ENCODE results near the gene KLHL28. TPM values are rescaled to one million over a fixed set of nuclear protein-coding genes. Genes with fewer than 3 reads are reported as not detected.

The KLHL28 gene
- total and polyA plus RNA-seq, 4 donors: 2.9 to 18.8 (median 10.3) TPM

DNA sequence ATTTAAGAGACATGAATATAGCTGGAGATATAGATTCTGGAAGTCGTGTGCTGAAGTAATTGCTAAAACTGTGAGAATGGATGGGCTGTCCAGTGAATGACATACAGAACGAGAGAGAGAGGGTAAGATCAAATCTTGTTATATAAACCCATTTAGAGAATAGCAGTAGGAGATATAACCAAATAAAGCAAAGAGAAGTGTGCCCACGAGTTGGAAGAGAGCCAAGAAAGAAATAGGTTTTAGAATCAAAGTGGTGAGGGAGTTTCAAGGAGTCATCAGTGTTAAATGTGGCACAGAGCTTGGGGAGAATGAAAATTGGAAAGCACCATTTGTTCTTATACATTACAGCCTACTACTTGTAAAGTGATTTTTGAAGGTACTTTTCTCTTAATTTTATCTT, 19.5 kb upstream of the KLHL28 start:
- no peak for ATAC-seq (ENCODE audit: low FRiP score)
- no peak overlapping the region for H3K4me3 ChIP-seq (ENCODE audit: low read length in 2 of 2)
- H3K9me3 ChIP-seq (ENCODE audit: control insufficient read depth, low read length): no peaks in the 10 kb centered on the region
- DNase-seq: no peak
- 62 to 65% methylated on average over 3 of the region's 3 CpGs for WGBS, 2 donors
- H3K4me1 ChIP-seq (ENCODE audit: control insufficient read depth in 1 of 2, insufficient read depth in 2 of 2, low read length in 2 of 2): peaks cover 0 to 3% of the 10 kb centered on the region in 2 donors
- H3K27me3 ChIP-seq (ENCODE audit: control insufficient read depth in 1 of 2, insufficient read depth in 2 of 2, low read length in 1 of 2): no peaks in the 10 kb centered on the region
- no peaks in the 10 kb centered on the region for H3K36me3 ChIP-seq (ENCODE audit: control insufficient read depth in 1 of 2, insufficient read depth in 2 of 2, low read length in 1 of 2)
- intact Hi-C loops (cut with DNase I): no loop called here
- H3K27ac ChIP-seq (ENCODE audit: low read depth in 1 of 2, low read length in 2 of 2): no peak overlapping the region

DNA sequence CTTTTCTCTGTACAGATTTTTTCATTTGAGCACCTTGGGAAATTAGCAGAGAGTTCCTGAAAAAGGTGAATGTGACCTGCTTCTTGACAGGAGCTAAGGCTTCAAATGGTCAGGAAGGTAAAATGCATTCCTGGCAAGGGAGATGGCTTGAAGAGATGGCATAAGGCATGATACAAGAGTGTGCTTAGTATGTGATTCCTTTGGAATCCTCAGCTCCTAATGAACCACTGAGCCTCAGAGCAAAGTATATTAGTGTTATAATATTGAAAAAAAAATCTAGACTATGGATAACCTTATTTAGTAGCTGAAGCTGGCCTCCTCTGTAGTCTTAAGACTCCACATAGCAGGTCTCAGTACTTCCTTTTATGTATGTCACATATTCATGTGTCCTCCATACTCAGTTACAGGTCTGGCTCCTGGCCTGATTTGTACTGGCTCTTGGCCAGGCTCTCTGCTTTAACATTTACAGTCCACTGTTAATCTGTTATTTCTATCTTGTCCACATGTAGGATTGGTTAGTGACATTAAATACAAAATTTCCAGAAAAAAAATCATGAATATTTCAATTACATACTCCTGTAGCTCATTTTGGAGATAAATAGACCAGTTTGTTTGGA, 18.1 kb upstream of the KLHL28 start:
- Histone ChIP-seq H3K4me3 (ENCODE audit: low read length in 2 of 2) (no peak overlapping the region), H3K4me1 (ENCODE audit: control insufficient read depth in 1 of 2, insufficient read depth in 2 of 2, low read length in 2 of 2) (peaks cover 0 to 3% of the 10 kb centered on the region in 2 donors), H3K36me3 (ENCODE audit: control insufficient read depth in 1 of 2, insufficient read depth in 2 of 2, low read length in 1 of 2) (no peaks in the 10 kb centered on the region), H3K27me3 (ENCODE audit: control insufficient read depth in 1 of 2, insufficient read depth in 2 of 2, low read length in 1 of 2) (no peaks in the 10 kb centered on the region), H3K9me3 (ENCODE audit: control insufficient read depth, low read length) (no peaks in the 10 kb centered on the region), H3K27ac (ENCODE audit: low read depth in 1 of 2, low read length in 2 of 2) (no peak overlapping the region)
- intact Hi-C loops (cut with DNase I): no loop called here
- ATAC-seq (ENCODE audit: low FRiP score) (no peak), DNase-seq (no peak)

DNA sequence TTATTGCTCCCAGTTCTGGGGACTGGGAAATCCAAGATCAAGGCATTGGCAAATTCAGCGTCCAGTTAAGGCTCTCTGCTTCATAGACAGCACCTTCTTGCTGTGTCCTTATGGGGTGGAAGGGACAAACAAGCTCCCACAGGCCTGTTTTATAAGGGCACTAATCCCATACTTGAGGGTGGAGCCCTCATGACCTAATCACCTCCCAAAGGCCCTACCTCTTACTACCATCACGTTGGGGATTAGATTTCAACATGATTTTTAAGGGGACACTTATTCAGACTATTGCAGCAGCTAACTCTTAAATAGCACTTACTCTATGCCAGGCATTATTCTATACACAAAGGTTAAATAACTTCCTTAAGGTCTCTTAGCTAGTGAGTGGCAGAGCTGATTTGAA, 17.5 kb upstream of the KLHL28 start:
- DNase-seq (no peak), ATAC-seq (ENCODE audit: low FRiP score) (no peak)
- Histone ChIP-seq H3K9me3 (ENCODE audit: control insufficient read depth, low read length) (no peaks in the 10 kb centered on the region), H3K4me1 (ENCODE audit: control insufficient read depth in 1 of 2, insufficient read depth in 2 of 2, low read length in 2 of 2) (peaks cover 0 to 3% of the 10 kb centered on the region in 2 donors), H3K36me3 (ENCODE audit: control insufficient read depth in 1 of 2, insufficient read depth in 2 of 2, low read length in 1 of 2) (no peaks in the 10 kb centered on the region), H3K27ac (ENCODE audit: low read depth in 1 of 2, low read length in 2 of 2) (no peak overlapping the region), H3K4me3 (ENCODE audit: low read length in 2 of 2) (no peak overlapping the region), H3K27me3 (ENCODE audit: control insufficient read depth in 1 of 2, insufficient read depth in 2 of 2, low read length in 1 of 2) (no peaks in the 10 kb centered on the region)
- intact Hi-C loops (cut with DNase I): no loop called here
- 75 to 84% methylated on average over 2 of the region's 2 CpGs for WGBS, 2 donors

DNA sequence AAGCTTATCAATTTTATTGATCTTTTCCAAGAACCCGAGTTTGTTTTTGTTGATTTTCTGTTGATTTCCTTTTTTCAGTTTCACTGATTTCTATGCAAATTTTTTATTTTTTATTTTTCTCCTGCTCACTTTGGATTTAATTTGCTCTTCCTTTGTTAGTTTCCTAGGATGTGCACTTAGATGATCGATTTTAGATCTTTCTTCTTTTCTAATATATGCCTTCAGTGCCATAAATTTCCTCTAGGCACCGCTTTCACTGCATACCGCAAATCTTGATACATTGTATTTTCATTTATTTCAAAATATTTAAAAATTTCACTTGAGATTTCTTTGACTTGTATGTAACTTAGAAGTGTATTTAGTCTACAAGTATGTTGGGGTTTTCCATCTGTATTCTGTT, 9.7 kb upstream of the KLHL28 start:
- ATAC-seq (ENCODE audit: low FRiP score): no peak
- intact Hi-C loops (cut with DNase I): no loop called here
- Histone ChIP-seq H3K36me3 (ENCODE audit: control insufficient read depth in 1 of 2, insufficient read depth in 2 of 2, low read length in 1 of 2) (no peaks in the 10 kb centered on the region), H3K9me3 (ENCODE audit: control insufficient read depth, low read length) (no peaks in the 10 kb centered on the region), H3K27me3 (ENCODE audit: control insufficient read depth in 1 of 2, insufficient read depth in 2 of 2, low read length in 1 of 2) (no peaks in the 10 kb centered on the region), H3K27ac (ENCODE audit: low read depth in 1 of 2, low read length in 2 of 2) (no peak overlapping the region), H3K4me3 (ENCODE audit: low read length in 2 of 2) (no peak overlapping the region), H3K4me1 (ENCODE audit: control insufficient read depth in 1 of 2, insufficient read depth in 2 of 2, low read length in 2 of 2) (no peaks in the 10 kb centered on the region)
- DNase-seq: no peak
- 96 to 97% methylated on average over 4 of the region's 4 CpGs for WGBS, 2 donors

DNA sequence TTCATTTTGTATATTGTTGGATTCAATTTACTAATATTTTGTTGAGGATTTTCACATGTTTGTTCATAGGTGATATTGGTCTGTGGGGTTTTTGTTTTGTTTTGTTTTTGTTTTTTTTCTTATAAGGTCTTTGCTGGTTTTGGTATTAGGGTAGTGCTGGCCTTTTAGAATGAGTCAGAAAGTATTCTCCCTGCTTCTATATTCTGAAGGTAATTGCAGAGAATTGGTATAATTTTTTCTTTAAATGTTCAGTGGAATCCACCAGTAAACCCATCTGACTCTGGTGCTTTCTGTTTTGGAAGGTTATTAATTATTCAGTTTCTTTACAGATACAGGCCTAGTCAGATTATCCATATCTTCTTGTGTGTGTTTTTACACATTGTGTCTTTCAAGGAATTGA, 9.2 kb upstream of the KLHL28 start:
- H3K4me3 ChIP-seq (ENCODE audit: low read length in 2 of 2): no peak overlapping the region
- H3K27ac ChIP-seq (ENCODE audit: low read depth in 1 of 2, low read length in 2 of 2): no peak overlapping the region
- no peaks in the 10 kb centered on the region for H3K36me3 ChIP-seq (ENCODE audit: control insufficient read depth in 1 of 2, insufficient read depth in 2 of 2, low read length in 1 of 2)
- no peak for DNase-seq
- intact Hi-C loops (cut with DNase I): no loop called here
- no peaks in the 10 kb centered on the region for H3K4me1 ChIP-seq (ENCODE audit: control insufficient read depth in 1 of 2, insufficient read depth in 2 of 2, low read length in 2 of 2)
- H3K9me3 ChIP-seq (ENCODE audit: control insufficient read depth, low read length): no peaks in the 10 kb centered on the region
- no peak for ATAC-seq (ENCODE audit: low FRiP score)
- no peaks in the 10 kb centered on the region for H3K27me3 ChIP-seq (ENCODE audit: control insufficient read depth in 1 of 2, insufficient read depth in 2 of 2, low read length in 1 of 2)

DNA sequence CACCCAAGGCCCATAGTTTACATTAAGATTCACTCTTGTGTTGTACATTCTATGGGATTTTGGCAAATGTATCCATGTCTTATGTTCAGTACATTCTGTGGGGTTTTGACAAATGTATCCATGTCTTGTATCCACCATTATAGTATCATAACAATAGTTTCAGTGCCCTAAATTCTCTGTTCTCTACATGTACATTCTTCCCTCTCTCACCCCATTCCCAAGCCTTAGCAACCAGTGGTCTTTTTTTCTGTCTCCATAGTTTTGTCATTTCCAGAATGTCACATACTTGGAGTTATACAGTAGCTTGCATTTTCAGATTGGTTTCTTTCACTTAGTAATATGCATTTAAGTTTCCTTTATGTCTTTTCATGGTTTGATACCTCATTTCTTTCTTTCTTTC, 7.0 kb upstream of the KLHL28 start:
- intact Hi-C loops (cut with DNase I): no loop called here
- no peak overlapping the region for H3K4me3 ChIP-seq (ENCODE audit: low read length in 2 of 2)
- peaks cover 0 to 3% of the 10 kb centered on the region in 2 donors for H3K4me1 ChIP-seq (ENCODE audit: control insufficient read depth in 1 of 2, insufficient read depth in 2 of 2, low read length in 2 of 2)
- DNase-seq (no peak), ATAC-seq (ENCODE audit: low FRiP score) (no peak)
- H3K9me3 ChIP-seq (ENCODE audit: control insufficient read depth, low read length): no peaks in the 10 kb centered on the region
- H3K36me3 ChIP-seq (ENCODE audit: control insufficient read depth in 1 of 2, insufficient read depth in 2 of 2, low read length in 1 of 2): no peaks in the 10 kb centered on the region
- no peaks in the 10 kb centered on the region for H3K27me3 ChIP-seq (ENCODE audit: control insufficient read depth in 1 of 2, insufficient read depth in 2 of 2, low read length in 1 of 2)
- H3K27ac ChIP-seq (ENCODE audit: low read depth in 1 of 2, low read length in 2 of 2): no peak overlapping the region

DNA sequence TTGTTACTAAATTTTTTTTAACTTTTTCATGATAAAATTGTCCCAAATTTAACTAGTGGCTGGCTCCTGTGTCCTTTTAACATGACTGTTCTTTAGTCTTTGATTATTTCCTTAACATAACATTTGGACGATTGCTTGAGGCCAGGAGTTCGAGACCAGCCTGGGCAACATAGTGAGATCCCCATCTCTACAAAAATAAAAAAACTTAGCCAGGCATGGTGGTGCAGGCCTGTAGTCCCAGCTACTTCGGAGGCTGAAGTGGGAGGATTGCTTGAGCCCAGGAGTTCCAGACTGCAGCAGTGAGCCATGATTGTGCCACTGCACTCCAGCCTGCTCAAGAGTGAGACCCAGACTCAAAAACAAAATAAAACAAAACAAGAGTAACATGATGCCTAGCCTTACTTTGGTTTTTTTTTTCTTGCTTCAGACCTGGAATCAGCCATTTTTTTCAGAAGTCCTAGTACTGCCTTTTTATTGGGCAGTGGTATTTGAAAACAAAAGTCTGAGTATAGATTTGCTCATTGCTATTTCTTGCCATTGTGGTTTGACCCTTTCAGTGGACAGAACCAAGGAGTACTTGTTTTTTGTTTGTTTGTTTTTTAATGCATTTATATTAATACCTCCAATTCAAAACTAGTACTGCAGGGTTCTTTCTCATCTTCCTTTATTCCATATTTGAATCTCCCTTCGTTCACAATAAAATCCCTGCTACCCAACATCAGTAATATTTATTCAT, 5.0 kb upstream of the KLHL28 start:
- intact Hi-C loops (cut with DNase I): no loop called here
- H3K4me1 ChIP-seq (ENCODE audit: control insufficient read depth in 1 of 2, insufficient read depth in 2 of 2, low read length in 2 of 2): peaks cover 0 to 5% of the 10 kb centered on the region in 2 donors
- 81 to 83% methylated on average over 4 of the region's 4 CpGs for WGBS, 2 donors

DNA sequence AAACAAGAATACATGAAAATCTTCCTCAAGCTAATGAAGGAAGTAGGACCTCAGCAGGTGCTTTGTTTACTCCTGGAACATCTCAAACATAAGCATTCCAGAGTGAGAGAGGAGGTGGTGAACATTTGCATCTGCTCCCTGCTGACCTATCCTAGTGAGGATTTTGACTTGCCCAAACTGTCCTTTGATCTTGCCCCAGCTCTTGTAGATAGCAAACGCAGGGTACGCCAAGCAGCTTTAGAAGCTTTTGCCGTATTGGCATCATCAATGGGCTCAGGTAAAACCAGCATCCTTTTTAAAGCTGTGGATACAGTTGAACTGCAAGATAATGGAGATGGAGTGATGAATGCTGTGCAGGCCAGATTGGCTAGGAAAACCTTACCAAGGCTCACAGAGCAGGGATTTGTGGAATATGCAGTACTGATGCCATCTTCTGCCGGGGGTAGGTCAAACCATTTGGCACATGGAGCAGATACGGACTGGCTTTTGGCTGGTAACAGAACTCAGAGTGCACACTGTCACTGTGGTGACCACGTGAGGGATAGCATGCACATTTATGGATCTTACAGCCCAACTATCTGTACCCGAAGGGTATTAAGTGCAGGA, 2.1 kb upstream of the KLHL28 start:
- H3K27me3 ChIP-seq (ENCODE audit: control insufficient read depth in 1 of 2, insufficient read depth in 2 of 2, low read length in 1 of 2): no peaks in the 10 kb centered on the region
- peak overlapping the region; percentile 83 to 87 for H3K4me3 ChIP-seq (ENCODE audit: low read length in 2 of 2)
- peaks cover 5 to 6% of the 10 kb centered on the region in 2 donors for H3K4me1 ChIP-seq (ENCODE audit: control insufficient read depth in 1 of 2, insufficient read depth in 2 of 2, low read length in 2 of 2)
- no peak for DNase-seq
- ATAC-seq (ENCODE audit: low FRiP score): no peak
- WGBS, 2 donors: 9 to 10% methylated on average over 7 of the region's 7 CpGs
- no peaks in the 10 kb centered on the region for H3K36me3 ChIP-seq (ENCODE audit: control insufficient read depth in 1 of 2, insufficient read depth in 2 of 2, low read length in 1 of 2)
- no peak overlapping the region for H3K27ac ChIP-seq (ENCODE audit: low read depth in 1 of 2, low read length in 2 of 2)
- H3K9me3 ChIP-seq (ENCODE audit: control insufficient read depth, low read length): no peaks in the 10 kb centered on the region
- intact Hi-C loops (cut with DNase I): loop anchor here (5.0 kb wide), 4 partner anchors 52 to 168 kb away; partner anchors contain the start of genes FKBP3 (in 2 of the 2) and PRPF39 (in 1 of the 2)

More for the DNA sequence above, 5.0 kb upstream of the KLHL28 start:
- Histone ChIP-seq H3K27me3 (ENCODE audit: control insufficient read depth in 1 of 2, insufficient read depth in 2 of 2, low read length in 1 of 2) (no peaks in the 10 kb centered on the region), H3K36me3 (ENCODE audit: control insufficient read depth in 1 of 2, insufficient read depth in 2 of 2, low read length in 1 of 2) (no peaks in the 10 kb centered on the region), H3K27ac (ENCODE audit: low read depth in 1 of 2, low read length in 2 of 2) (no peak overlapping the region), H3K4me3 (ENCODE audit: low read length in 2 of 2) (peak overlapping the region in 1 of 2 donors; percentile 36), H3K9me3 (ENCODE audit: control insufficient read depth, low read length) (no peaks in the 10 kb centered on the region)
- DNase-seq (no peak), ATAC-seq (ENCODE audit: low FRiP score) (no peak)
